Measurements from ENCODE around the gene FBXL19. TPM values are rescaled to one million over a fixed set of nuclear protein-coding genes. Genes with fewer than 3 reads are reported as not detected.

The FBXL19 gene
- total RNA-seq, 2 donors from 2014 or later = 13.7 to 14.5 TPM

DNA sequence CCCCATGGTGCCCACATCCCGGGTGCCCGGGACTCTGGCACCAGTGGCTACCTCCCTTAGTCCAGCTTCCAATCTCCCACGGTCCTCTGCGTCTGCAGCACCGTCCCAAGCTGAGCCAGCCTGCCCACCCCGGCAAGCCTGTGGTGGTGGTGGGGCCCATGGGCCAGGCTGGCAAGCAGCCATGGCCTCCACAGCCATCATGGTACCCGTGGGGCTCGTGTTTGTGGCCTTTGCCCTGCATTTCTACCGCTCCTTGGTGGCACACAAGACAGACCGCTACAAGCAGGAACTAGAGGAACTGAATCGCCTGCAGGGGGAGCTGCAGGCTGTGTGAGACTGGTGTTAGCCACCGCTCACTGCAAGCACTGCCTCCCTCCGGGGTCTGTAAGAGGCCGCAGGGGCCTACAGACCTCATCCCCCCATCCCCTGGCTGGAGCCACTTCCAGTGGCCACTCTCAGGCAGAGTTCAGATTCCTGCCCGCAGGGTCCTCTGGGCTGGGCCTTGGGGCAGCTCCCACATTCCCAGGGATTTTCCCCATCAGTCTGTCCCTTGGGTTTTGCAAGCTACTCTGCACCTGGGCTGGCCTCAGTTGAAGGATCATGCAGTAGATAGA is 30.2 kb downstream of the FBXL19 start:
- DNase-seq (ENCODE audit: low spot score) = no peak
- intact Hi-C loops (cut with DNase I) = no loop called here

GRCh38 chr16:30954993-30955392 is 31.6 kb downstream of the FBXL19 start:
- DNase-seq (ENCODE audit: low spot score) = no peak
- intact Hi-C loops (cut with DNase I) = no loop called here

GRCh38 chr16:30956601-30957455 is 33.5 kb downstream of the FBXL19 start:
- DNase-seq (ENCODE audit: low spot score) = peak; percentile 96

DNA sequence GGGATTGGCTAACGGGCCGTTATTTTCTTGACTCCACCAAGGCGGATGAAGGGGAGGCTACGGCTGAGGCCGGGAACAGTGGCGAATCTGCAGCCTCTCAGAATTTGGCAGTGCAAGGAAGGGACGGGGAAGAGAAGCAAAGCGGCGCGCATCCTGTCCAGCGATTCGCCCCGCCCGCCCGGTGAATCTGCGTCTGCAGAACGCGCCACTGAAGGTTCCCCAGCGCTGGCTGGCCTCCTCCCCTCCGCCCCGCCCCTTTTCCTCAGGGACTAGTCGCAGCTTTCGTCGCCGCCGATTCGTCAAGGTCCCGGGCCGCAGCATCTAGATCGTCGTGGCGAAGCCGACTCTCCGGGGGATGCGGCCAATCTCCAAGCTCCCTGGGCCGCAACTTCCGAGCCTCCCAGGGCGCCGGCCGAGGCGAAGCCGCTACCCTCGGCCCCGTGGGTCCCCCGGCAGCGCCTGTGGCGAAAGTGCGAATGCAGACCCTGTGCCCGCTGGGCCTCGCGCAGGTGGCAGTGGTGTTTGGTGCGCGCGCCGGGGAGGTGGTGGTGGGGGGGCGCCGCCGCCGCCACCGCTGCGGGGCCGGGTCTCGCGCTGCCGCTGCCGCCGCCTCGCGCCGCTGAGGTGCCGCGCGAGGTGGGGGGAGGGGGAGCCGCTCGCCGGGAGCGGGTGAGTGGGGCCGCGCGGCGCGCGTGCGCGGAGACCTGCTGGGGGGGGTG is 34.2 kb downstream of the FBXL19 start, which contains the start of gene SETD1A:
SETD1A (plus strand) TSS at position 299 of the 719 bp plus-strand sequence. CDS start 978 bp downstream, outside the sequence.
- intact Hi-C loops (cut with DNase I) = no loop called here
- peak; percentile 100 for DNase-seq (ENCODE audit: low spot score)

More at GRCh38 chr16:30956601-30957455, 33.5 kb downstream of the FBXL19 start:
- intact Hi-C loops (cut with DNase I) = no loop called here

- intact Hi-C loops (cut with DNase I) = no loop called here
These were observed 35.1 kb downstream of the FBXL19 start for GRCh38 chr16:30958175-30959079.

DNA sequence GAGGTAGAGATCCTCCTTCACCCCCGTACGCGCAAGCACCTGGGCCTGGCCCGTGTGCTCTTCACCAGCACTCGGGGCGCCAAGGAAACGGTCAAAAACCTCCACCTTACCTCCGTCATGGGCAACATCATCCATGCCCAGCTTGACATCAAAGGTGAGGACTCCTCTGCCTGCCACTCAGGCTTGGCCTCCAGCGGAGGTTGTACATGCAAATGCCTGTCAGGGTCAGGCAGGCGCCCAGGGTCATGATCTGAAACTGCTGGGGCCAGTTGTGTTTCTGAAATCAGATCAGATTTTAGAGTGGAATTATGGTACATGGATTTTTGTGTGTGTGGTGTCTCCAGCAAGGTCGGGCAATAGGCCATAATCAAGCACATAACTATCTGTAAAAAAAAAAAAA is 38.0 kb downstream of the FBXL19 start:
- intact Hi-C loops (cut with DNase I) = no loop called here
- DNase-seq (ENCODE audit: low spot score) = no peak

More at GRCh38 chr16:30958175-30959079, 35.1 kb downstream of the FBXL19 start:
- peak; percentile 86 for DNase-seq (ENCODE audit: low spot score)

DNA sequence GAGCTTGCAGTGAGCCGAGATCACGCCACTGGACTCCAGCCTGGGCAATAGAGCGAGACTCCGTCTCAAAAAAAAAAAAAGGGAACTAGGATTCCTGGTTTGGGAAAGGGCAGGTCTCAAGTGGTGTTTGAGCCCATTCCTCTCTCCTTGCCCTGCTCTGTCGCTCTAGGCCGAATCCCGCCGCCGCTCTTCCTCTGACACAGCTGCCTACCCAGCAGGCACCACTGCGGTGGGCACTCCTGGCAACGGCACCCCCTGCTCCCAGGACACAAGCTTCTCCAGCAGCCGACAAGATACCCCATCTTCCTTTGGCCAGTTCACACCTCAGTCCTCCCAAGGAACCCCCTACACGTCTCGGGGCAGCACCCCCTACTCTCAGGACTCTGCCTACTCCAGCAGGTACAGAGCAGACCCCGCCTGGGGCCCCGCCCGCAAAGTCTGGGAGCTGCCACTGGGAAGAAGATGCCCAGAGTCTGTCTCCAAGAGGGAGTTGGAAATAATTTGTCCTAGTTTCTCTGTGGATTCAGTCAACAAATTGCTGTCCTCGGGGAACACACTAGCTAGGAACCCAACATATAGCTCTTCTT is 40.6 kb downstream of the FBXL19 start:
- intact Hi-C loops (cut with DNase I) = no loop called here
- DNase-seq (ENCODE audit: low spot score) = no peak

GRCh38 chr16:30964574-30965226 is 41.3 kb downstream of the FBXL19 start:
- DNase-seq (ENCODE audit: low spot score) = no peak
- intact Hi-C loops (cut with DNase I) = no loop called here

DNA sequence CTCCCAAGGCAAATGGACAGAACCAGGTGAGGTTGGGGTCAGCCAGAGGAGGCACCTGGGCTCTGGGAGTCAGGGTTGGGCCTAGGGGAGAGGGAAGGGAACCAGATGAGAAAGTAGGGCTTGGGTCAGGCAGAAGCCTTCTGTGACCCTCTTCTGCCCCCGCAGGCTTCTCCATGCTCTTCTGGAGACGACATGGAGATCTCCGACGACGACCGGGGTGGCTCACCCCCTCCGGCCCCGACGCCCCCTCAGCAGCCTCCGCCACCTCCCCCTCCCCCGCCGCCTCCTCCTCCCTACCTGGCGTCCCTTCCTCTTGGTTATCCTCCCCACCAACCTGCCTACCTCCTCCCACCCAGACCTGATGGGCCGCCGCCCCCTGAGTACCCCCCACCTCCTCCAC is 42.1 kb downstream of the FBXL19 start:
- intact Hi-C loops (cut with DNase I) = no loop called here
- no peak for DNase-seq (ENCODE audit: low spot score)

DNA sequence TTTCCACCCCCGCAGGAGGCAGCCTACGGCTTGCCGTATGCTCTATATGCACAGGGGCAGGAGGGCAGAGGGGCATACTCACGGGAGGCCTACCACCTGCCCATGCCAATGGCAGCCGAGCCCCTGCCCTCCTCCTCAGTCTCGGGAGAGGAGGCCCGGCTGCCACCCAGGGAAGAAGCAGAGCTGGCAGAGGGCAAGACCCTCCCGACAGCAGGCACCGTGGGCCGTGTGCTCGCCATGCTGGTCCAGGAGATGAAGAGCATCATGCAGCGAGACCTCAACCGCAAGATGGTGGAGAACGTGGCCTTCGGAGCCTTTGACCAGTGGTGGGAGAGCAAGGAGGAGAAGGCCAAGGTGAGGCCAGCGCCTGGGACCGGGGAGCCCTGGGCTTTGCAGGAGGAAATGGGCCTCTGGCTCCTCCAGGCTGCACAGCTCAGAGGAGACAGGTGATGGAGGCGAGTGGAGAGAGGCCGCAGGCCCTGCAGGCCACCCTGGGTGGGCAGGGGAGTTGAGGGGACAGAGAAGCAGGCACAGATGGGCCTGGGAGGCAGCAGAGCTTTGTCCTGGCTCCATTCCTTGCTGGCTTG is 42.8 kb downstream of the FBXL19 start:
- intact Hi-C loops (cut with DNase I) = no loop called here
- DNase-seq (ENCODE audit: low spot score) = no peak

GRCh38 chr16:30967795-30968194 is 44.4 kb downstream of the FBXL19 start:
- intact Hi-C loops (cut with DNase I) = no loop called here

DNA sequence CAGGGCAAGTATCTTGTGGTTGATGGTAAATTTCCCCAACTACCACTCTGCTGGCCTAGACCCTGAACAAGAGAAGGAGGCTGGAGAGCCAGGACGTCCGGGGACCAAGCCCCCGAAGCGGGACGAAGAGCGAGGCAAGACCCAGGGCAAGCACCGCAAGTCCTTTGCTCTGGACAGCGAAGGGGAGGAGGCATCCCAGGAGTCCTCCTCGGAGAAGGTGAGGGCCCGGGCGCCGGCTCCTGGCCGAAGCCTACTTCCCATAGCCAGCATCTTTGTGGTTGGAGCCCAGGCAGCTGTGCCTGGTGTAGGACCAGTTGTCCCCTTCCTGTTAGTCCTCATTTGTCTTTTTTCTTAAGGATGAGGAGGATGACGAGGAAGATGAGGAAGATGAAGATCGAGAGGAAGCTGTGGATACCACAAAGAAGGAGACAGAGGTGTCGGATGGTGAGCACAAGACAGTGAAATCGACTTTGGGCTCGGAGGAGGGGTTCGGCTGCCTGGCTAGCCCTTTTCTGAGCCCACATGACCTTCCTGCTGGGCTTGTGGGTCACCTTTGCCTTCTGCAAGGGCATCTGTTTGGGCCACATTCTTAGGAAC is 46.0 kb downstream of the FBXL19 start:
- intact Hi-C loops (cut with DNase I) = no loop called here
- DNase-seq (ENCODE audit: low spot score) = no peak

More at GRCh38 chr16:30967795-30968194, 44.4 kb downstream of the FBXL19 start:
- DNase-seq (ENCODE audit: low spot score) = no peak

GRCh38 chr16:30971298-30971697 is 47.9 kb downstream of the FBXL19 start:
- DNase-seq (ENCODE audit: low spot score) = no peak
- intact Hi-C loops (cut with DNase I) = no loop called here

DNA sequence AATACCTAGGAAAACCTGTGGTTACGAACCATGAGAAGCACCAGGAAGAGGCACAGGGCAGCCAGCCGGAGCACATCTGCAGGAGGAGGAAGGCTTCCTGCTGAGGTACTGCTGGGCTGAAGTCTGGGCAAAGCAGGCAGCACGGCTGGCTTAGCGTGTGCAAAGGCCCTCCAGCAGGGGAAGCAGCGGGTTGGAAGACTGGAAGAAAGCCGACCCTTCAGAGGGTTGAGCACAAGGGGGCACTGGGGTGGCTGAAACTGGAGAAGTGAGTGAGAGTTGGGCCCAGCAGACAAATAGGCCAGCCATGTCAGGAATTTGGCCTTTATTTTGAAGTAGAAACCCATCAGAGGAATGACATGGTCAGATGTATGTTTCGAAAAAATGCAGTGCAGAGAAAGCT is 49.5 kb downstream of the FBXL19 start:
- intact Hi-C loops (cut with DNase I) = no loop called here
- no peak for DNase-seq (ENCODE audit: low spot score)

DNA sequence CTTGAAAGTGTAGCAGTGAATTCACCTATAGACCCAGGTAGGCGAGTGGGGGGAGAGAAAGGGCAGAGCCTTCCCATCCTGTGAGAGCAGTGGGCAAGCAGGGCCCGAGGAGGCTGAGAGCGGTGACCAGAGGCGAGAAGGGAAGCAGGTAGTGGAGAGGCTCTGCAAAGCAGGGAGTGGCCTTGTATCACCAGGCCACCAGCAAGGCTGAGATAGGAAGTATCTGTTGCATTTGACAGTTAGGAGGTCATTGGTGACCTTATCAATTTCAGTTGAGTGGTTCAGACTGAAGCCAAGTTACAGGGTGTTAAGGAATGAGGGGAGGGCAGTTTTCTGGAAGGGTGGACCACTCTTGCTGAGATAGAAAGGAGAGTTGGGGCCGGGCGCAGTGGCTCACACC is 51.0 kb downstream of the FBXL19 start:
- intact Hi-C loops (cut with DNase I) = no loop called here
- DNase-seq (ENCODE audit: low spot score) = no peak

DNA sequence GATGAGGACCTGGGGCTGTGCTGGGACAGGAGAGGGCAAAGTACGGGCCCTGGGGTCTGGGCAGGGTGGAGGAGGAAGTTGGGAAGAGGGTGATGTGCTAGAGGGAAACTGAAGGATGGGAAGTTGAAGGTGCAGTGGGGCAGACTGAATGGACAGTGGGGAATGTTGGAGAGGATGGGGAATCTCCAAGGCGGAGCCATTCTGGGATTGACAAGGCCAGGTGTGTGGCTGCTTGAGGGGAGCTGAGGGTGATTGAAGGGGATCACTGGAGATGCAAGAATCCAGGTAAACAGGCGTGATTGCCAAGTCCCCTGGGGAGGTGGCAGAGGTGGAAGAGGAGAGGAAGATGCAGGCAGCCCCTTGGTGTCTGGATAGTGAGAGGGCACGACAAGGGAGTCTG is 53.1 kb downstream of the FBXL19 start:
- no peak for DNase-seq (ENCODE audit: low spot score)

GRCh38 chr16:30977502-30977901 is 54.1 kb downstream of the FBXL19 start:
- no peak for DNase-seq (ENCODE audit: low spot score)
- intact Hi-C loops (cut with DNase I) = no loop called here

More for the DNA sequence above, 53.1 kb downstream of the FBXL19 start:
- intact Hi-C loops (cut with DNase I) = no loop called here

Data from posterior vena cava (tissue), 2 donors.